Loucy (cell line): ENCODE measurements around the gene CREB1.

ENCODE experiments used
- CTCF ChIP-seq: fragments of 200-600 bp; sonication (generic); conservative IDR thresholded peaks from 2 replicates; pipeline ENCODE4 v1.5.1; 2014; ENCODE audit warnings: mild to moderate bottlenecking, antibody characterized with exemption, low read length
- EZH2phosphoT487 ChIP-seq: fragments of 200-600 bp; IDR thresholded peaks from 2 replicates; pipeline ENCODE4 v1.6.1; 2018; ENCODE audit warnings: antibody characterized with exemption, mild to moderate bottlenecking, moderate library complexity, borderline replicate concordance

- no peak for TF ChIP-seq CTCF
- TF ChIP-seq EZH2phosphoT487, result no peak
These were observed 24.0 kb upstream of the CREB1 start for GRCh38 chr2:207505728-207506127.
